Stimulated activated naive CD4-positive, alpha-beta T cell (primary cell): ENCODE results near the gene NLRC3.

ENCODE experiments used
- DNase-seq, 6 experiments: peaks; one replicate each; lab custom pipeline; 2025; lab: John Stamatoyannopoulos, UW

The NLRC3 gene

DNA sequence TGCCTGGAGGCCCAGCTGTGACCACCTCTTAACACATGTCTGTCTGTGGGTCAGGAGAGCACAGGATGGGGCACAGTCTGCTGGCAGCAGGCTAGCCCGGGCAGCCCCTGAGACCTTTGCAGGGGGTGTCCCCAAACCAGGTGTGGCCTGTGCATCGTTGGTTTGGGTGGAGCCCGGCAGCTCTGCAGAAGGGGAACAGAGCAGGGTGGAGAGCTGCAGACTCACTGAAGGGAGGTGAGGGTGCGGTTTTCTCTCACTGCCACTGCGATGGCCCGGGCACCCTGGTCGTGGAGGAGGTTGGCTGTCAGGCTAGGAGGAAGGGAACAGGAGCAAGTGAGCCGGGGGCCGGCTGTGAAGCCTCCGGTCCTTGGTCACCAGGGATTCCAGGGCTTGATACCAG lies 28.8 kb downstream of the NLRC3 start:
- DNase-seq = no peak

DNA sequence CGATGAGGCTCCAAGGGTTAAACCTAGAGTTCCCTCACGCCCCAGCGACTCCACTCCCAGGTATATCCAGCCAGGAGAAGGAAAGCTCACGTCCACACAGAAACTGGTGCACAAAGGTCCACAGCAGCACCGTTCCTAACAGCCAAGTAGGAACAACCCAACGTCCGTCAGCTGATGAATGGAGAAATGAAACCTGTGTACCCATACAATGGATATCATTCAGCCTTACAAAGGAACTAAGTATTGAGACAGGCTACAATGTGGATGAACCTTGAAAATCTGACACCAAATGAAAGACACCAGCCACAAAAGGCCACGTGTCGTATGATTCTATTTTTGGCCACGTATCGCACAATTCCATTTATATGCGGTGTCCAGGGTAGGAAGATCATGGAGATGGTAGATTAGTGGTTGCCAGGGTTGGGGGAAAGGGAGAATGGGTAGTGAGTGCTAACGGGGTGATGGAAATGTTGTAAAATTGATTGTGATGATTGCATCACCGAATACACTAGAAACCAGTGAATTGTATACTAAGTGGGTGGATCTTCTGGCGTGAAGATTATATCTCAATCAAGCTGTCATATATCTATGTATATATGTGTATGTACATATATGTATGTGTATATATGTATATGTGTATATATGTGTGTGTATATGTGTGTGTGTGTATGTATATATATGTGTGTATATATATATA lies 30.1 kb downstream of the NLRC3 start:
- no peak for DNase-seq

- no peak for DNase-seq
These were observed 34.4 kb downstream of the NLRC3 start for GRCh38 chr16:3542601-3543373.

GRCh38 chr16:3541527-3542155 lies 35.6 kb downstream of the NLRC3 start:
- DNase-seq = no peak

DNA sequence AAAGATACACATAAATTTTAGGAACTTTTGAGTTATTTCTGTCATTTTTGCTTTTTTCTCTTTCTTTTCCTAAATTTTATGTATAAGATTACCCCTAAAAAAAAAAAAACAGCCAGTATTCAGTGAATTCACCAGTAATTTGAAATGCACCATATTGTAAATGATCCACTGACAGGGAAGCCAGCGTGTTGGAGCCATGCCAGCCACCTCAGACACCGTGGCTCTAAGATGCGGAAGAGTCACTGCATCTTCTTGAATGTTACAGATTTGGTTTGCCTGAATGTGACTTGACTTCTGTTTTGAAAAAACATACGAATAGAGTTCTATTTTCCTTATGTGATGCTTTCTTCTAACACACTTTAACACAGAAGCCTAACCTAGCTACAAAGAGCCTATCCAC lies 39.0 kb downstream of the NLRC3 start:
- no peak for DNase-seq

DNA sequence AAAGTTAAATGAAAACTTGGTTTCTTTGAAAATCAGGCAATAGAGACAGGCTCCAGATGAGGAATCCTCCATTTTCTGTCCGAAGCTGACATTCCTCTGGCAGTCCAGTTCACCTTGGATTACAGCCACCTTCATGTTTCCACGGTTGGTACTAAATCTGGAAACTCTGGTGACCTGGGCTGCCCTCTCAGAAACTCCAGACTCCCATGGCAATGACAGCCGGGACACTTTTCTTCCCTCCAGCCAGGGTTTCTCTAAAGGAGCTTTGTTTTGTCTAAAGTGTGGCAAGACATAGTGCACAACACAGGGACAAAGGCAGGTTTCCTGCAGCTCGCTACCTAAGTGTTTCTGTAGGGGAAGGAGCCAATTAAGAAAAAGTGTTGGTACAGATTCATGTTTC lies 40.4 kb downstream of the NLRC3 start:
- no peak for DNase-seq

- no peak for DNase-seq
These were observed 40.9 kb downstream of the NLRC3 start for GRCh38 chr16:3536271-3536731.

DNA sequence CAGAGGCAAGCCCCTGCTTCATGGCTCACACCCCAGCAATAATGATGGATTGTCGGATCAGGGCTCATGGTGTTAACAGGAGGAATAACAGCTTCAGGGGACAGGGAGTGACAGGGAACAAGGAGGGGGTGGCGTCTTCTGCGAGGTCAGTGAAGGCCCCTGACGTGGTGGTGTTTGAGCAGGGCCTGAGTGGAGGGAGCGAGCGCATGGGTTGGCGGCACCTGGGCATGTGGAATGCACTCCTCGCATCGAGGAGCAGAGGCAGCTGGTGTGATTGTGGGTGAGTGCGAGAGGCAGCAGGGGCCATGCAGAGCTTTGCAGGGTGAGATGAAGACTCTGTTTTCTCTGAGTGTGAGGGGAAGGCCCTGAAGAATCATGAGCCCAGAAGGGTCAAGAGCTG lies 43.1 kb downstream of the NLRC3 start:
- no peak for DNase-seq

DNA sequence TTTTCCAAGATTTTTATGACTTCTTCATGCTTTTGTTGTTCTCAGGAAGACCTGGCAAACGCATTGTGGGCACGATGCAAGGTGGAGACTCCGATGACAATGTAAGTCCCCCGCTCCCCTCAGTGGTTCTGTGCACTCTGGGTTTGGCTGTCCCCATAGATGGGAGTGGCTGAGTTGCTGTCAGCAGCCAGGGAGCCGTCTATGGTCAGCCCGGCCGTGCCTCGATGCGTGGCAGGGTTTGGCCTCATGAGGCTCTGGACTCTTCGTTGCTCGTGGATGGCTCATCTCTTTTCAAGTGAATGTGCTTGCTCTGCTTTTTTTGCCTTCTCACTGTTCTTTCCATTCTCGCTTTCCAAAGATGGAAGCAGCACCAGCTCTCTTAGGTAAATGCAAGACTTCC lies 44.5 kb downstream of the NLRC3 start:
- DNase-seq = no peak

DNA sequence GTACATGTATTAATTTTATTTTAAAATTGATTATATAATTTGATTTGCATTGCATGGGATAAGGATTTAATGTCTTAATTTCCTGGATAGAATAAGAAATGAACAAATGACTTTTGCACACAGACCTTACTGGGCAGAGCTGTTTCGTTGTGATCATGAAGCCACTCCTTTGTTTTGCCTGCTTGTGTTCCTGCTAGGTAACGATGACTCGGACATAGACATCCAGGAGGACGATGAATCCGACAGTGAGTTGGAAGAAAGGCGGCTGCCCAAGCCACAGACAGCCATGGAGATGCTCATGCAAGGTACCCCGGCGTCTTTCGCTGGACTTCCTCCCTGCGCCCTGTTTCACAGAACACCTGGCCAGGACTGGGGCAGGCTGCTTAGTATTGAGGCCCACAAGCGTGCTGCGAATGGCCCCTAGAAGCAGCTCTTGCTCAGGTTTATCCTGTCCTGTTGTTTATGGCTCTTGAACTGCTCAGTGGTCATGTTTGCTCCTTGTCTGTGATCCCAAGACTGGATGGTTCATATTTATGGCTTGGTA lies 46.8 kb downstream of the NLRC3 start:
- no peak for DNase-seq

DNA sequence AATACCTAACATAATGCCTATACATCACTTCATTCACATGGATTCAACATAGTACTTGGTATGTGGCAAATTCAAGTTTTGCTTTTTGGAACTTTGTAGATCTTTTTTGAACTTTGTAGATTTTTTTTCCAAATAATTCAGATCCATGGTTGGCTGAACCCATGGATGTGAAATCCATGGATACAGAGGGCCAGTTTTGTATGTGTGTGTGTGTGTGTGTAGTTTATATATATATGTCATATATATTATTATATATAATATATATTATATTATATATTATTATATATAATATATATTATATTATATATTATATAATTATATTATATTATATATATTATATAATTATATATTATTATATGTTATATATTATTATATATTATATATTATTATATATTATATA lies 48.0 kb downstream of the NLRC3 start:
- no peak for DNase-seq

- DNase-seq = no peak
These were observed 48.8 kb downstream of the NLRC3 start for GRCh38 chr16:3528406-3528805.

DNA sequence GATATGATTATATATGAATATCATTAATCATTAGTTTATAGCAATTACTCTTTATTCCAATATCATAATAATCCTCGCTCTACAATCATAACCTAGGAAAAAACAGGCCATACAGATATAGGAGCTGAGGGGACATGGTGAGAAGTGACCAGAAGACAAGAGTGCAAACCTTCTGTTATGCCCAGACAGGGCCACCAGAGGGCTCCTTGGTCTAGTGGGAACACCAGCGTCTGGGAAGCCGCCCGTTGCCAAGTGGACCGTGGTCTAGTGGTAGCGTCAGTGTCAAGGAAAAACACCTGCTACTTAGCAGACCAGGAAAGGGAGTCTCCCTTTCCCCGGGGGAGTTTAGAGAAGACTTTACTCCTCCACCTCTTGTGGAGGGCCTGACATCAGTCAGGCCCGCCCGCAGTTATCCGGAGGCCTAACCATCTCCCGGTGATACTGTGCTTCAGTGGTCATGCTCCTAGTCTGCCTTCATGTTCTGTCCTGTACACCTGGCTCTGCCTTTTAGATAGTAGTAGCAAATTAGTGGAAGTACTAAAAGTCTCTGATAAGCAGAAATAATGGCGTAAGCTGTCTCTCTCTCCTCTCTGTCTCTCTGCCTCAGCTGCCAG lies 49.9 kb downstream of the NLRC3 start:
- peak in 3 of 6 experiments; percentile 7 to 18 (median 16) for DNase-seq

DNA sequence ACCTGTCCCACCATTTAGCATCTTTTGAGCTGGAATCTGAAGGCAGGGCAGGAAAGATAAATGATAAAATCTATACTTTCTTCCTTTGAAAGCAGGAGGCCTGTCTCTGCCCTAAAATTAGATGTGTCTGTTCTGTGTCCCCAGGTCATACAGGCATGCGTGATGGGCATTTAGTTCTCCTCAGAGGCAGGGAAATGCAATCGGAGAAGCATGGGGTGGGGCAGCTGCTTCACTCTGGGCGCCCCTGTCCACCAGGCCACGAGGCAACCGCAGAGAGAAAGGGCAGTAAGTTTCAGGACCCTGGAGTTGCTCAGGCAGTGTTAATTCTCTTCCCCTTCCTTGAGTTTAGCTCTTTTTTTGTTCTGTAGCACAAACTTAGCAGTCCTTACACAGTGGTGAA lies 51.3 kb downstream of the NLRC3 start:
- no peak for DNase-seq

GRCh38 chr16:3523281-3523680 lies 53.9 kb downstream of the NLRC3 start:
- no peak for DNase-seq

GRCh38 chr16:3520841-3521240 lies 56.4 kb downstream of the NLRC3 start:
- DNase-seq = no peak

GRCh38 chr16:3520413-3520812 lies 56.8 kb downstream of the NLRC3 start:
- DNase-seq = no peak

DNA sequence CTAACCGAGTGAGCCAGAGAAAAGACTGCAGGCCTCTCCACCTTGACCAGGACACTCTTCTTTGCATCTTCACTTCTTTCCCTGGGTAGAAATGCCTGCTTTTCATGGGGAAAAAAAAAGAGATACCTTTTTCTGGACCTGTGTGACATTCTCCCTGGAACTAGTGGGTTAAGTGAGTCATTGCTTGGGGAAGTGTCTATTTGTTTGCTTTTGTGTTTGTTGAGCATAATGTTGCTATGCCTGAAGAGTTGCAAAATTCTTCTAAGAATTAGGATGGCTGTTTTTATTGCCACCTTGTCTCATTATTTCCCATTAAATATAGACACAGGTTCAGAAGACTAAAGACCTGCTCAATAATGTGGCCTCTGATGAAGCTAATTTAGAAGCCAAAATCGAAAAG lies 57.6 kb downstream of the NLRC3 start:
- DNase-seq = no peak

DNA sequence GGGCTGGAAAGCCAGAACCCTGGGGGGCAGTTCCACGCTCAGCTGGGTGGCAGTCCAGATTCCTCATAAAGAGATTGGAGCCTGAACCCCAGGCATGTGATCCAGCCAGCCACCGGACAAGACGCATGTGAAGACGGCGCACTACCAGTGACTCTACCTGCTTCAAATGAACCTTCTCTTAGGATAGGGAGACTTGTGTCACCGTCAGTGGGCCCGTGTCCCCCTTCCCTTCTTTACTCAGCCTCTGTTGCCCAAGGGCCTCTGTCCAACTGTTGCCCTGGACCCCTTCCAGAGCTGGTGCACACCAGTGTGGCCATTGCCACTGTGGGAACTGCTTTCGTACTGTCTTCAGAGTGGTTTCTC lies 58.2 kb downstream of the NLRC3 start:
- DNase-seq = no peak

DNA sequence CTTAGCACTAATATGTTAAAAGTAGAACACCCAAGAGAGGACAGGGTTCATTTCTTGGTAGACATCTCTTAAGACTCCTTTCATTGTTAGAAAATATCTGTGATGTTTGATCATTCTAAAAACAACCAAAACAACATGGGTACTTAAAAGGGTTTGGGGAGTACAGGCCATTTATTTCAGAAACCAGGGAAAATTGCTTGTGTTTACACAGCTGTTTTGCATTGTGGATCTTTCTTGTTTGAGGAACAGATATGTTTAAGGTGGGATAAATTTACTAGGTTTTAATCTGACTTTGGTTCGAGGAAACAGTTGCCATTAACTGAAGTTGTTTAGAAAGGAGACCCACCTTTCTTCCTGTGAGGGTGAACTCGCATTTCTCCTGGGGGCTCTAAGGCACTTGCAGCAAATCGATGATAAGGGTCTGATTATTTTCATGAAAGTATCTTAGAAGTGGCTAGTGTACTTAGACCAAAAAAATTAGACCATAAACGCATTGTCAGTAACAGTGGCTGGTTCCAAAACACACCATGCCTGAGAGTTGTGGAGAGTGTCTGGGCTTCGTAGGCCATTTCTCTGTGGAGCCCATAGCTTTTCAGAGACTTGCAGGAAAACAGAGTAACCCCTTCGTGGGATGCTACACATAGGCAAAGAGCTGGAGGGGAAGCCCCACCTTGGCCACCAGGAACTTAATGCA lies 58.8 kb downstream of the NLRC3 start:
- no peak for DNase-seq

- DNase-seq = no peak
These were observed 61.3 kb downstream of the NLRC3 start for GRCh38 chr16:3515897-3516296.

DNA sequence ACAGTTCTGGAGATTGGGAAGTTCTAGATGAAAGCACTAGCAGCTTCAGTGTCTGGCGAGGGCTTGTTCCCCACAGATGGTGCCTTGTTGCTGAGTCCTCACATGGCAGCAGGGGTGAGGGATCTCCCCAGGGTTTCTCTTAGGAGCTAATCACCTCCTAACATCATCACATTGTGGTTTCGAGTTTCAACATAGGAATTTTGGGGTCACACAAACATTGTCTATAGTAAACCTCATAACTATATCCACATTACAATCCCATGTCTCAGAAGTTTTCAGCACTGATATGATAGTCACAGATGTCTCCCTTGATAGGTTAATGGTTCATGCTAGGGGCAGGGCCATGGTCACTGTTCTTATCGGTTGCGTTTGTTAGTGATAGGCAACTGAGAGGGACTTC lies 62.6 kb downstream of the NLRC3 start:
- DNase-seq = no peak
